ENCODE results near the gene TPK1. TPM values are rescaled to one million over a fixed set of nuclear protein-coding genes. Genes with fewer than 3 reads are reported as not detected.
A peak's percentile ranks its signal among the peaks of the same experiment; 100 is the strongest.

The TPK1 gene
- total and polyA plus RNA-seq, 2 of the 8 experiments (the other 6 are each of a cell fraction or from before 2014, with no cell fraction given) = 1.9 to 2.7 TPM

DNA sequence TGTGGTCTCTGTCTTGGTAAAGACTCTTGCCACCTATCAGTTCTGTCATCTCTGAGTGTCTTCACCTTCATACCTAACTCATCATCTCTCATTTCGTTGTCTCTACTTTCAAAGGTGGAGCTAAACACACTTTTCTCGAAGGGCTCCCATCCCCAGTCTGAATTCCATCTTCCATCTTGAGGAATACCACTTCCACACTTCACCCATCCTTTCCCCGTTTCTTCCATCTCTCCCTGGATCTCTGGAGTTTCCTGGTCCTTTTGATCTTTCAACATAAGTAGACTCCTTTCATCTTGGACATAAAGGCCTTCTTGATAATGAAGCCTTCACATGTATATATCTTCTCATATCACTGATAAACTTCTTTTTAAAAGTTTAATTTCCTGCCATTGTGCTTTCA, 311.6 kb downstream of the TPK1 start:
- no peak overlapping the region for H4K8ac ChIP-seq (ENCODE audit: extremely low read depth, insufficient read depth, low read length)
- H3K4ac ChIP-seq (replicated peaks; ENCODE audit: insufficient read length, low read depth, low read length) = no peak overlapping the region
- no peak overlapping the region for H2AFZ ChIP-seq (ENCODE audit: low read length)
- no peaks in the 10 kb centered on the region for H4K20me1 ChIP-seq (replicated peaks in 1 of 2; ENCODE audit: control insufficient read depth in 1 of 2, insufficient read depth in 2 of 2, low read length in 2 of 2)
- H3K4me1 ChIP-seq (replicated peaks in 1 of 4; ENCODE audit: control insufficient read depth in 3 of 4, insufficient read depth in 4 of 4, low read length in 3 of 4) = peaks cover 0 to 2% (median 0%) of the 10 kb centered on the region in 4 experiments; a peak in 1 of 7 replicates
- H3K27ac ChIP-seq (ENCODE audit: low read depth, low read length) = no peak overlapping the region
- 86% methylated on average over 3 of the region's 3 CpGs; no CpG with 5 or more reads in 1 of the 2 experiments for WGBS, 2 experiments (ENCODE audit: extremely low coverage in 1 of 2, insufficient coverage in 1 of 2, insufficient read length in 1 of 2, insufficient replicate concordance in 2 of 2, low coverage in 1 of 2, low lambda C conversion rate in 2 of 2, missing lambda C conversion rate in 1 of 2)
- no peak overlapping the region for H3K14ac ChIP-seq (ENCODE audit: insufficient read length)
- H3K79me2 ChIP-seq (ENCODE audit: control insufficient read depth in 1 of 2, insufficient read depth in 2 of 2, low read length in 2 of 2) = no peaks in the 10 kb centered on the region
- H3K9ac ChIP-seq (replicated peaks in 1 of 4; ENCODE audit: extremely low read depth in 1 of 4, low read depth in 3 of 4, low read length in 3 of 4) = no peak overlapping the region
- no peaks in the 10 kb centered on the region for H3K27me3 ChIP-seq (replicated peaks in 1 of 4; ENCODE audit: control insufficient read depth in 3 of 4, extremely low read depth in 1 of 4, insufficient read depth in 3 of 4, low read length in 3 of 4)
- no peaks in the 10 kb centered on the region for H3K23me2 ChIP-seq (ENCODE audit: low read depth, low read length)
- H2BK120ac ChIP-seq (replicated peaks; ENCODE audit: low read depth, low read length) = no peak overlapping the region
- H3K4me3 ChIP-seq (ENCODE audit: extremely low read depth in 1 of 4, insufficient read depth in 2 of 4, low read depth in 3 of 4, low read length in 4 of 4) = no peak overlapping the region
- no peak overlapping the region for H2BK5ac ChIP-seq (ENCODE audit: low read depth, low read length)
- no peaks in the 10 kb centered on the region for H3K79me1 ChIP-seq (ENCODE audit: low read depth, low read length)
- DNase-seq (ENCODE audit: low read depth in 1 of 2, low spot score in 2 of 2) (no peak), FAIRE-seq (no peak)
- ChIA-PET POLR2A (ENCODE audit: partially characterized antibody) (no interaction called here), CTCF (ENCODE audit: partially characterized antibody) (interaction anchor here (1.5 kb wide), 1 partner anchor 11 kb away, joined by 4 read pairs; no protein-coding TSS in a partner anchor)
- no peaks in the 10 kb centered on the region for H3K36me3 ChIP-seq (ENCODE audit: control insufficient read depth in 2 of 4, insufficient read depth in 4 of 4, low read length in 3 of 4)
- no peak overlapping the region for H2AK5ac ChIP-seq (ENCODE audit: low read depth, low read length)
- no peak overlapping the region for H4K91ac ChIP-seq (replicated peaks; ENCODE audit: insufficient read length, low read length)
- H2BK12ac ChIP-seq (ENCODE audit: low read depth, low read length) = no peak overlapping the region
- TF ChIP-seq CBX5 (IDR thresholded peaks at IDR 0.05; ENCODE audit: low read depth, low read length) (no peak), SP1 (IDR thresholded peaks at IDR 0.05; ENCODE audit: low read depth, low read length) (peak; percentile 57; the same call in 1 of the 2 replicates), EP300 (IDR thresholded peaks at IDR 0.05; ENCODE audit: borderline replicate concordance in 1 of 2, low read depth in 2 of 2, low read length in 2 of 2) (no peak), KDM5A (IDR thresholded peaks at IDR 0.05; ENCODE audit: low read length) (no peak)
- no peak overlapping the region for H3K56ac ChIP-seq (replicated peaks; ENCODE audit: insufficient read length, low read depth, low read length)
- no peak overlapping the region for H3K4me2 ChIP-seq (ENCODE audit: insufficient read depth in 1 of 2, low read depth in 2 of 2, low read length in 2 of 2)
- no peak overlapping the region for H3K18ac ChIP-seq (ENCODE audit: extremely low read depth, low read length)
- no peak overlapping the region for H2BK15ac ChIP-seq (ENCODE audit: low read length)
- no peaks in the 10 kb centered on the region for H3K9me3 ChIP-seq (ENCODE audit: insufficient read depth in 2 of 2, low read depth in 1 of 2, low read length in 1 of 2)
- H4K5ac ChIP-seq (ENCODE audit: insufficient read length, low read depth, low read length) = no peak overlapping the region
- no peak overlapping the region for H3K23ac ChIP-seq (ENCODE audit: insufficient read length)
- no peak overlapping the region for H2BK20ac ChIP-seq (ENCODE audit: low read length)

All from H1 (cell line).